HG03175 (cell line): ENCODE results near the gene GMEB2.
"Not testable (repeated sequence)": the region's sequence is repeated elsewhere in the genome, so short reads cannot be mapped to it uniquely, and the experiment has no call there.

Experiments used
- ATAC-seq: cut with Tn5 transposase; IDR thresholded peaks from one replicate; pipeline ENCODE4 v1.9.1; 2021; ENCODE audit warnings: mild to moderate bottlenecking, moderate library complexity; ENCODE audit not compliant: unreplicated experiment

Gene GMEB2

GRCh38 chr20:63573647-63574131 lies 53.2 kb downstream of the GMEB2 start:
- no peak for ATAC-seq

GRCh38 chr20:63572788-63573646 lies 53.9 kb downstream of the GMEB2 start:
- no peak for ATAC-seq

DNA sequence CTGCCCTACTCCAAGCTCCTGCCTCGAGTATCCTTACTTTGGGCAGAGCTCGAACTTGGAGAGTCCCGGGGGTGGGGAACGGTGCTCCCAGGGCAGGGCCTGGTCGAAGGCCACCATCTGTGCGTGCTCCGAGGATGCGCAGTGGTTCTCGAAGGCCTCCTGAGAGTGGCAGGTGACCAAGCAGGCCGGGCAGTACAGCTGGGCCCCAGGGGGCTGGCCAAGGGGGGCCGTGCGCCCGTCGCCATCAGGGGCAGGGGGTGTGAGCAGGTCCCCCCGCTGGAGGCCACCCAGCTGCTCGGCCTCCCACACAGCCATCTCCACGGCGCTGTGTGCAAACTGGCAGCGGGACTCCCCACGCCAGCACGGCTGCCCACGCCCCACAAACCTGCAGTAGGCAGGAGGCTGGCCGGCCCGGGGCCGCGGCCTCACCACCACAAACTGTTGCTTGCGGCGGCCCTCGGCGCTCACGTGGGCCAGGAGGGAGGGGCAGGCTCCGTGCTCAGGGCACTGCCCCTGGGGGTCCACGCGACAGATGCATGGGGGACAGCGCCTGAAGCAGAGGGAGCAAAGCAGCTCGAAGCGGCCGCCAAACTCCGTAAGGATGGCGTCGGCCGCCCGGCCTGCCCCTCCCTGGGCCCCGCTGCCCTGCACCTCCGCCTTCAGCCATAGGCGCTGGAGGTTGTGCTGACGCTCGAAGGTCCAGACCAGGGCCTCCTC lies 54.7 kb downstream of the GMEB2 start:
- no peak for ATAC-seq

DNA sequence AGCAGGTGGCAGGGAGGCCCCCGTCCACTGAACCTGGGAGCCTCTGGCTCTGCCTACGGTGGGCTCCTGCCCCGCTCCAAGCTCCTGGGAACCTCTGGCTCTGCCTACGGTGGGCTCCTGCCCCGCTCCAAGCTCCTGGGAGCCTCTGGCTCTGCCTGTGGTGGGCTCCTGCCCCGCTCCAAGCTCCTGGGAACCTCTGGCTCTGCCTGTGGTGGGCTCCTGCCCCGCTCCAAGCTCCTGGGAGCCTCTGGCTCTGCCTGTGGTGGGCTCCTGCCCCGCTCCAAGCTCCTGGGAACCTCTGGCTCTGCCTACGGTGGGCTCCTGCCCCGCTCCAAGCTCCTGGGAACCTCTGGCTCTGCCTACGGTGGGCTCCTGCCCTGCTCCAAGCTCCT lies 55.8 kb downstream of the GMEB2 start:
- not testable (repeated sequence) for ATAC-seq

GRCh38 chr20:63570281-63571086 lies 56.4 kb downstream of the GMEB2 start:
- ATAC-seq: no peak

DNA sequence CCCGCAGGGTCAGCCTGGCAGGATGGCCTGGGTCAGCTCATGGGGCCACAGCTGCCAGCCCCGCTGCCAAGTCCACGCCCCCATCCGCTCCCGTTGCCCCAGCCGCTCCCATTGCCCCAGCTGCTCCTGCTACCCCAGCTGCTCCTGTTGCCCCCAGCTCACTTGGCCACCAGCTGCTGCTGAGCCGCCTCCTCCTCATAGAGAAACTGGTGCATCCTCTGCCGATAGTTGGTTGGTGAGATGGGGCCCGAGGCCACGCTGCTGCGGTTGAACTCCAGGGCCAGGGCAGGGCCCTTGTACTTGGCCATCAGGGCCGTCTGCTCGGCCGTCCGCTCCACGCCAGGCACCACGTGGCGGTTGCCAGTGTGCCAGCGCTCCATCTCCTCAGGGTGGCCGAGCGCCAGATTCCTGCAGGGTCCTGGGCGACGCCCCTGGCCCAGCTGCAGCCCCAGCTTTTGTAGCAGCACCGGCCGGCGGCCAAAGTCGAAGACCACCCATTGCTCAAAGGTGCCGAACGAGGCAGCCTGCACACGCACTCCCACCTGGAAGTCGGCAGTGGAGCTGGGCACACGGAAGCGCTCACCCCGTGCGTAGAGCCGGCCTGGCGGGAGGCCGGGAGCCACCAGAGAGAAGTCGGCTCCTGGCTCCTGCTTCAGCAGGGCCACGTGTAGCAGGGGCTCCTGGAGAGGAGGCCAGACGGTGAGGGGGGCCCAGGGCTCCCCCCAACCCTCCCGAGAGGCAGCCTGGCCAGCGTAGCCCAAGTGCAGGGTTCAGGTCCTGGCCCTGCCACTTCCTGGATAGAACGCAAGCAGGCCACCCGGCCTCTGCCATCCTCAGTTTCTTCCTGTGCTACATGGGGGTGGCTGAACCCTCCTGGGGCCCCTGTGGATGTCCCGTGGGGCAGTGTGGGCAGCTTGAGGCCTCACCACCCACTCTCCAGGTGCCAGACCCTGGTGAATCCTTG lies 57.6 kb downstream of the GMEB2 start:
- no peak for ATAC-seq

GRCh38 chr20:63568170-63568981 lies 58.5 kb downstream of the GMEB2 start:
- peak; percentile 36 for ATAC-seq

GRCh38 chr20:63567386-63568169 lies 59.3 kb downstream of the GMEB2 start:
- peak; percentile 45 for ATAC-seq

DNA sequence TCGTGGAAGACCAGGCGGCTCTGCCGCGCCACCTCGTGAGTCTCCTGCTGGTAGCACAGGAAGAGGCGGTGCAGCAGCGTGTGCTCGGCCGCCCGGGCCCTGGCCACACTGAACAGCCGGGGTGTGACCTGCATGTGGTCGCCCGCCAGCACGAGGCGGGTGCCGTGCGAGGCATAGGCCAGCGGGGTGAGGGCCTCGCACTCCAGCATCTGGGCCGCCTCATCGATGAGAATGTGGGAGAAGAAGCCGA lies 59.8 kb downstream of the GMEB2 start:
- ATAC-seq: peak; percentile 4

DNA sequence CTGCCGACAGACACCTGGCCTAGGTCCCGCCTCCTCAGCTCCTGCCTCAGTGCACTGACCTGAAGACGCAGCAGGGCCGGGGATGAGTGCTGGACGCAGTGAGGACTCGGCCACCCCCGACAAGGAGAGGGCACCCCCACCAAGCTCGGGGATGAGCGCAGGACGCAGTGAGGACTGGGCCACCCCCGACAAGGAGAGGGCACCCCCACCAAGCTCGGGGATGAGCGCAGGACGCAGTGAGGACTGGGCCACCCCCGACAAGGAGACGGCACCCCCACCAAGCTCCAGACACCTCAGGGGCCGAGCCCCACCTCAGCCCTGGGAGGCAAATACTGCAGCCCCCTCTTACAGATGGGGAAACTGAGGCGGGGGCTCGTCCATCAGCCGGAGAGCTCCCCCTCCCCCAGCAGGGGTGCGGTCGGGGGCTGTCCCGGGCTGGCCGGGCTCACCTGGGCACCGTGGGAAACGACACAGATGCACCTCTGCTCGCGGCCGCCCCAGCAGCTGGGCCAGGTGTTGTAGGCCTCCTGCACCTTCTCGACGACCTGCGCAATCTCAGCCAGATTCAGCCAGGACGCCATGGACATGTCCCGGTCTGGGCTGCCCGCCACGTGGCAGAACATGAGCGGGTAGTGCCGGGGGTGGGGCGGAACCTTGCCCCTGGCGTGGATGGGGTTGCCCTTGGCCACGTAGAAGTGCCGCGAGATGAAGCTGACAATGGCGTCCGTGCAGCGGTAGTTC lies 60.3 kb downstream of the GMEB2 start:
- ATAC-seq: no peak

GRCh38 chr20:63565699-63566335 lies 61.1 kb downstream of the GMEB2 start:
- no peak for ATAC-seq

DNA sequence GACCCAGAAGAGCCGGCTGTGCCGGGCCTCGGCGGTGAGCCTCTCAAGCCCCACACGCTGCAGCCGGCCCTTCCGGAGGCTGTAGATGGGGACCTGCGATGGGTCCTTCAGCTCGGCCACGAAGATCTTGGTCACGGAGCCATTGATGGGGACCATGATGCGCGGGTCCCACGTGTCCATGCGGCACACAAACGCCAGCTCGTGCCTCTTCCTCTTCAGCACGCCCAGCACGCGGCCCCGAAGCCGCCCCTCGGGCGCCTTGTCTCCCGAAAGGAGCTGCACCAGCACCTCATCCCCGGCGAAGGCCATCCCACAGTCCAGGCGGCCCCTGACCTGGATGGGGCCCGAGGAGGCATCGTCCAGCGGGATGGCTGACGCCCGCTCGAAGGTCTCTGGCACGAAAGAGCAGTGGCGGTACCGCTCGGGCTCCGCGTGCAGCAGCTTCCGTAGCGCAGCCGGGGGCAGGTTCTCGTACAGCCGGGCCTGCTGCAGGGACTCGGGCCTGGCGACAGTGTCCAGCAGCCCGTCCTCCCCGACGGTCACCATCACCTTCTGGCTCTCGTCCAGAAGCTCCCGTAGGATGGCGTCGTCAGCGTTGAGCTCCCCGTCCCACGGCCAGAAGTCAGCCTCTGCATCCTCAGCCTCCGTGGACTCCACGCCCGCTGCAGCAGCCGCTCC lies 61.7 kb downstream of the GMEB2 start:
- ATAC-seq: no peak

DNA sequence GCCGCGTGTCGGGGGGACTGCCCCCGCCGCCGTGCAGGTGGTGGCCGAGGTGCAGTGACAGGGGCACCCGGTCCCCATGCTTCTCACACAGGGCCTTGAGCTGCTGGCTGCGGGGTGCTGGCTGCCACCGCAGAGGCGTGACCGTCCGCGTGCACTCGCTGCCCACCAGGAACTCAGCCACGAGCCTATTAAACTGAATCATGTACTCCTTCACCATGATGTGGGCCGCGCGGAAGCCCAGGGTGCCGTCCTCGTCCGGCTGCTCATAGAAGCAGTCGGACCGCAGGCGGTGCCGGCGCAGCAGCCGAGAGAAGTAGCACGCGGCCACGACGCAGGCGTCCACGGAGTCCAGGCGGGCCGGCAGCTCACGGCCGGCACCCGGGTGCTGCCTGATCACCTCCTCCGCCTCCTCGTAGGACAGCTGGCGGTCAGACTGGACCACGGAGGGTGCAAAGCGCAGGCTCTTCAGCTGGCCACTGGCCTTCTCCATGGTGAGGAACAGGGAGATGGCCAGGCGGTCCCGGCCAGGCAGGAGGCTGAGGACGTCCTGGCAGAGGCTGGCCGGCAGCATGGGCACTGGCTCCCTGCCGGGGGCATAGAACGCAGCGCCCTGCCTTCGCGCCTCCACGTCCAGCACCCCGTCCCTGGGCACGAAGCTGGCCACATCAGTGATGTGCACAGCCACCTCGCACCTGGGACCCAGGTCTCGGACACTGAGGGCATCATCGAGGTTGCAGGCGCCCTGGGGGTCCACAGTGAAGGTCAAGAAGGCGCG lies 62.7 kb downstream of the GMEB2 start:
- ATAC-seq: no peak

DNA sequence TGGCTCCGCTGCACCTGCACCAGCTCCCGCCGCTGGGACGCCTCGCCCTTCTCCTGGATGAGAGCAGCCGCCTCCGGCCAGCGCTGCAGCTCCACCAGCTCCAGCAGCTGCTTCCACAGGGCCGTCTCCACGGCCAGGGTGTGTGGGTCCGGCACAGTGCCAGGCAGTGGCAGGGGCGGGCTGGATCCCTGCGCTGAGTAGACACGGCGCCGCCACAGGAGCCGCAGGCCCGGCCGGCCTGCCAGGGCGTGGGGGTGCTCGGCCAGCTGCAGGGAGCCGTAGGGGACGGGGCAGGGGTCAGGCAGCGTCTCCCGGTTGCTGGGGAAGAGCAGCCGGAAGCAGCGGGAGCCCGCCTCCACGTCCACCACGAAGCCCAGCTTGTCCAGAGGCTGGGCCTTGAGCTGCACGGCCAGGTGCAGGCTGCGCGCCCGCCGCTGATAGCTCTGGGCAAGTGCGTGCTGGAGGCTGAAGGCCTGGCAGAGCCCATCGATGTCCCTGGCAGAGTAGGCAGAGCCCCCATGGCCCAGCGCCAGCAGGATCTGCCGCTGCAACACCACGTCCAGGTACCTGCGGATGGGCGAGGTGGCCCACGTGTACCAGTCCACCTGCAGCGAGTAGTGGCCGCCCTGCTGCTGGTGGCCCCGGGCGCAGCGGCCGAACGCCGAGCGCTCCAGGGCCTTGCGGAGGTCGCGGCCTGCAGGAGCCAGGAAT lies 63.5 kb downstream of the GMEB2 start:
- no peak for ATAC-seq

GRCh38 chr20:63562461-63563224 lies 64.3 kb downstream of the GMEB2 start:
- peak; percentile 46 for ATAC-seq
